Measurements from ENCODE around the gene NME3. TPM values are rescaled to one million over a fixed set of nuclear protein-coding genes. Genes with fewer than 3 reads are reported as not detected.

Gene NME3
- total RNA-seq, 1 donor from 2014 or later, result 53.8 TPM

DNA sequence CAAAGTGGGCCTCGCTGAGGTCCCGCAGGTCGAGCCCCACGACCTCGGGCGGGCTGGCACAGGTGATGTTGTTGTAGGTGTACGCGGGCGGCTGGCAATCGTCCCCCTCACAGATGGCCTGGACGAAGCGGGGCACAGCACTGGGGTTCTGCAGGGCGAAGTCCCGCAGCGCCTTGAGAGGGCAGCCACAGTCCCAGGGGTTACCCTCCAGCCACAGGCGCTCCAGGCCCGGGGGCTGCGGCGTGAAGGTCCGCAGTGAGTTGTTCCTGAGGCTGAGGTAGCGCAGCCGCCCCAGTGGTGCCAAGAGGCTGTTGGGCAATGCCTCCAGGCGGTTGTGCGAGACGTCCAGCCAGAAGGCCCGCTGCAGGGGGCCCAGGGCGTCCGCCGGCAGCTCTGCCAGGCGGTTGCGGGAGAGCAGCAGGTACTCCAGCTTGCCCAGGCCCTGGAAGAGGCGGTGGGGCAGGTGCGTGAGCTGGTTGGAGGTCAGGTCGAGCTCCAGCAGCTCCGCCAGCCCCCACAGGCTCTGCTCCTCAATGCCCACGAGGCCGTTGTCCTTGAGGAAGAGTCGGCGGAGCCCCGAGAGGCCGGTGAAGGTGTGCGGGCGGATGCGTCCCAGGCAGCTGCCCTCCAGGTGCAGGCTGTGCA is 19.4 kb upstream of the NME3 start:
- H3K9me3 Mint-ChIP-seq (ENCODE audit: low read depth), result no peaks in the 10 kb centered on the region
- H3K27me3 Mint-ChIP-seq (ENCODE audit: low read depth), result no peaks in the 10 kb centered on the region
- peaks cover 2% of the 10 kb centered on the region for H3K36me3 Mint-ChIP-seq (ENCODE audit: low read depth)
- H3K4me1 Mint-ChIP-seq (ENCODE audit: low read depth), result no peaks in the 10 kb centered on the region
- H3K27ac Mint-ChIP-seq (ENCODE audit: unreplicated experiment), result no peak overlapping the region
- TF ChIP-seq, protein P1, sequence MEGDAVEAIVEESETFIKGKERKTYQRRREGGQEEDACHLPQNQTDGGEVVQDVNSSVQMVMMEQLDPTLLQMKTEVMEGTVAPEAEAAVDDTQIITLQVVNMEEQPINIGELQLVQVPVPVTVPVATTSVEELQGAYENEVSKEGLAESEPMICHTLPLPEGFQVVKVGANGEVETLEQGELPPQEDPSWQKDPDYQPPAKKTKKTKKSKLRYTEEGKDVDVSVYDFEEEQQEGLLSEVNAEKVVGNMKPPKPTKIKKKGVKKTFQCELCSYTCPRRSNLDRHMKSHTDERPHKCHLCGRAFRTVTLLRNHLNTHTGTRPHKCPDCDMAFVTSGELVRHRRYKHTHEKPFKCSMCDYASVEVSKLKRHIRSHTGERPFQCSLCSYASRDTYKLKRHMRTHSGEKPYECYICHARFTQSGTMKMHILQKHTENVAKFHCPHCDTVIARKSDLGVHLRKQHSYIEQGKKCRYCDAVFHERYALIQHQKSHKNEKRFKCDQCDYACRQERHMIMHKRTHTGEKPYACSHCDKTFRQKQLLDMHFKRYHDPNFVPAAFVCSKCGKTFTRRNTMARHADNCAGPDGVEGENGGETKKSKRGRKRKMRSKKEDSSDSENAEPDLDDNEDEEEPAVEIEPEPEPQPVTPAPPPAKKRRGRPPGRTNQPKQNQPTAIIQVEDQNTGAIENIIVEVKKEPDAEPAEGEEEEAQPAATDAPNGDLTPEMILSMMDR (IDR thresholded peaks at IDR 0.05), result no peak
- no peak overlapping the region for H3K4me3 Mint-ChIP-seq (ENCODE audit: unreplicated experiment)
- no peak for DNase-seq (ENCODE audit: low spot score)

DNA sequence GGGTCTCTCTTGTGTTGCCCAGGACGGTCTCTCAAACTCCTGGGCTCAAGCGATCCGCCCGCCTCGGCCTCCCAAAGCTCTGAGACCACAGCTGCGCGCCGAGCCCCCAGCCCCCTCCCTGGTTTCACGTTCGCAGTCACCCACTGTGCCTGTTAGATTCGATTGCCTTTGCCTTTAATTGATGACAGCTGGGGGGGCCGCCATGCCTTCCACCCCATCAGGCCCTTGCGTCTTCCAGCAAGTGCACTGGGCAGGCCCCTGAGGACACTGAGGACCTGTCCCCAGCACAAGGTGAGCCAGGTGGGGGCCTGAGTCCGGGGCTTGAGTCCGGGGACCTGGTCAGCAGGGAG is 18.9 kb upstream of the NME3 start:
- H3K9me3 Mint-ChIP-seq (ENCODE audit: low read depth), result no peaks in the 10 kb centered on the region

DNA sequence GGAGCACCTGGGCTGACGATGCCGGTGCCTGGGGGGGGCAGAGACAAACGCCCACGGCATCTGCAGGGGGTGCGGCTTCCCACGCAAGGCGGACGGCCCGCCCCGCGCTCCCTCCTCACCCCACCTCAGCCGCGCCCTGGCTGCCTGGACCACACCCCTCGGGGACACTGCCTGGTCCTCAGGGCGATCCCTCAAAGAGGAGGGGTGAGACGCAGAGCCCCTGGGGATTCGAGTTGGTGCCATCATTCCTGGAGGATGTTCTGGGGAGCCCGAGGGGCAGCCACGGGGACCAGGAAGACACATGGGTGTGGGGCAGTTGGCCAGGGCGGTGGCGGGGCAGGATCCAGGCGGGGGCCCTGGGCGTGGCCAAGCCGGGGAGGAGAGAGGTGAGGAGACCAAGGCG is 18.3 kb upstream of the NME3 start:
- H3K9me3 Mint-ChIP-seq (ENCODE audit: low read depth), result no peaks in the 10 kb centered on the region
- H3K4me1 Mint-ChIP-seq (ENCODE audit: low read depth), result peaks cover 3% of the 10 kb centered on the region
- DNase-seq (ENCODE audit: low spot score), result no peak
- H3K27ac Mint-ChIP-seq (ENCODE audit: unreplicated experiment), result no peak overlapping the region
- H3K4me3 Mint-ChIP-seq (ENCODE audit: unreplicated experiment), result no peak overlapping the region
- TF ChIP-seq, protein P1 (IDR thresholded peaks at IDR 0.05), result no peak
- no peaks in the 10 kb centered on the region for H3K27me3 Mint-ChIP-seq (ENCODE audit: low read depth)
- H3K36me3 Mint-ChIP-seq (ENCODE audit: low read depth), result peaks cover 2% of the 10 kb centered on the region

More for the DNA sequence above, 18.9 kb upstream of the NME3 start:
- Mint-ChIP-seq H3K4me3 (ENCODE audit: unreplicated experiment) (no peak overlapping the region), H3K27ac (ENCODE audit: unreplicated experiment) (no peak overlapping the region), H3K4me1 (ENCODE audit: low read depth) (no peaks in the 10 kb centered on the region), H3K27me3 (ENCODE audit: low read depth) (no peaks in the 10 kb centered on the region), H3K36me3 (ENCODE audit: low read depth) (peaks cover 2% of the 10 kb centered on the region)
- no peak for DNase-seq (ENCODE audit: low spot score)
- TF ChIP-seq, protein P1 (IDR thresholded peaks at IDR 0.05), result no peak

DNA sequence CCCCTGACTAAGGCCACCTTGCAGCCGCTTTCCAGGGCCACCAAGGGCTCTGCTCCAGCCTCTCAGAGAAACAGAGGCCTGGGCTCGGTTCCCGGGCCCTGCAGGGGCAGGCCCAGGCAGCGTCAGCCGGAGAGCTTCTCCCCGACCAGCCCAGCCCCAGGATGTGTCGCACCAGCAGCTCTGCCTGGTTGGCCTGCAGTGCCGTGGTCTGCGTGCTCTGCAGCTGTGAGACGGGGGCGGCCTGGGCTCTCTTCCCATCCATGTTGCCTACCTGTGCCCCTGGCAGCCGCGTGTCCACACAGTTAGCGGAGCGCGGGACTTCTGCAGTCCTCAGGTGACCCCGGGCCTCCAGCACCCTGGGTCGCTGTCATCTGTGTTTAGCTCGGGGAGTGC is 17.4 kb upstream of the NME3 start:
- Mint-ChIP-seq H3K9me3 (ENCODE audit: low read depth) (no peaks in the 10 kb centered on the region), H3K36me3 (ENCODE audit: low read depth) (peaks cover 2% of the 10 kb centered on the region), H3K4me1 (ENCODE audit: low read depth) (peaks cover 5% of the 10 kb centered on the region), H3K27ac (ENCODE audit: unreplicated experiment) (no peak overlapping the region), H3K4me3 (ENCODE audit: unreplicated experiment) (no peak overlapping the region), H3K27me3 (ENCODE audit: low read depth) (no peaks in the 10 kb centered on the region)
- TF ChIP-seq, protein P1 (IDR thresholded peaks at IDR 0.05), result no peak
- DNase-seq (ENCODE audit: low spot score), result peak; percentile 90

DNA sequence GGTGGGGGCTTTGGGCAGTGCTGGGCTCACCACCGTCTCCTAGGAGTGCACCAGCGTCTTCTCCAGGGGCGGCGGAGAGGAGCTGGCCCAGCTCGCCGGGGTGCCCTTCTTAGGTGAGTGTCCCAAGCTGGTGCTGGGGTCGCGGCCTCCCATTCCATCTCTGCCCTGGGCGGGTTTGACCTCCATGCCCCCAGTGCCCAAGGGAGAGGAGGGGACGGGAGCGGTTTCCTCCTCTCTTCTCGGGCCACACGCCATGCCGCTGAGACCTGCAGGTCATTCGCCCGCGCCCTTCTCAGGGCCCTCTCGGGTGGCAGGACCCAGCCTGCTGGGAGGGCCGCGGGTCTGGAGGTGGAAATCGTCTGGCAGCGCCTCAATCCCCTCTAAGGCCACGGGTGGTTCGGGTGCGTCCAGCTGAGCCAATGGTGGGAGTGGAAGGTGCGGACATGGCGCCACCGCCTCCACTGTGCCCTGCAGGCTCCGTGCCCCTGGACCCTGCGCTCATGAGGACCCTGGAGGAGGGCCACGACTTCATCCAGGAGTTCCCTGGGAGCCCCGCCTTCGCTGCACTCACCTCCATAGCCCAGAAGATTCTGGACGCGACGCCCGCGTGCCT is 16.9 kb upstream of the NME3 start:
- TF ChIP-seq, protein P1 (IDR thresholded peaks at IDR 0.05), result no peak
- no peak overlapping the region for H3K27ac Mint-ChIP-seq (ENCODE audit: unreplicated experiment)
- no peaks in the 10 kb centered on the region for H3K27me3 Mint-ChIP-seq (ENCODE audit: low read depth)
- H3K36me3 Mint-ChIP-seq (ENCODE audit: low read depth), result peaks cover 2% of the 10 kb centered on the region
- no peaks in the 10 kb centered on the region for H3K9me3 Mint-ChIP-seq (ENCODE audit: low read depth)
- H3K4me1 Mint-ChIP-seq (ENCODE audit: low read depth), result peaks cover 10% of the 10 kb centered on the region
- no peak overlapping the region for H3K4me3 Mint-ChIP-seq (ENCODE audit: unreplicated experiment)
- DNase-seq (ENCODE audit: low spot score), result peak; percentile 89
